ENCODE results near the gene GABBR2.
A peak's percentile ranks its signal among the peaks of the same experiment; 100 is the strongest.
"Not testable (repeated sequence)": the region's sequence is repeated elsewhere in the genome, so short reads cannot be mapped to it uniquely, and the experiment has no call there.

The GABBR2 gene

GRCh38 chr9:98271479-98271878 lies 437.3 kb downstream of the GABBR2 start:
- no peak for DNase-seq

- DNase-seq, result not testable (repeated sequence)
Measured at GRCh38 chr9:98270284-98270683, 438.5 kb downstream of the GABBR2 start.

- not testable (repeated sequence) for DNase-seq
Measured at GRCh38 chr9:98269652-98270051, 439.1 kb downstream of the GABBR2 start.

- DNase-seq, result not testable (repeated sequence)
Measured at GRCh38 chr9:98267556-98267955, 441.2 kb downstream of the GABBR2 start.

GRCh38 chr9:98264516-98264915 lies 444.2 kb downstream of the GABBR2 start:
- DNase-seq, result no peak

- peak; percentile 86 for DNase-seq
Measured at GRCh38 chr9:98263482-98264357, 445.0 kb downstream of the GABBR2 start.

GRCh38 chr9:98263080-98263479 lies 445.7 kb downstream of the GABBR2 start:
- DNase-seq, result no peak

- DNase-seq, result no peak
Measured at GRCh38 chr9:98262056-98262455, 446.7 kb downstream of the GABBR2 start.

- no peak for DNase-seq
Measured at GRCh38 chr9:98260635-98261034, 448.1 kb downstream of the GABBR2 start.

GRCh38 chr9:98259791-98260190 lies 448.9 kb downstream of the GABBR2 start:
- DNase-seq, result no peak

- peak; percentile 58 for DNase-seq
Measured at GRCh38 chr9:98256756-98257155, 452.0 kb downstream of the GABBR2 start.

- peak; percentile 98 for DNase-seq
Measured at GRCh38 chr9:98255578-98256296, 453.0 kb downstream of the GABBR2 start, which contains the start of gene TBC1D2. TSS of gene TBC1D2 (minus strand) at chr9:98255649. CDS start at chr9:98255541, 108 bp downstream.

GRCh38 chr9:98255061-98255577 lies 453.6 kb downstream of the GABBR2 start:
- no peak for DNase-seq

- no peak for DNase-seq
Measured at GRCh38 chr9:98254228-98255060, 454.3 kb downstream of the GABBR2 start.

- DNase-seq, result no peak
Measured at GRCh38 chr9:98253565-98253964, 455.2 kb downstream of the GABBR2 start.

- no peak for DNase-seq
Measured at GRCh38 chr9:98251551-98251950, 457.2 kb downstream of the GABBR2 start.

- DNase-seq, result no peak
Measured at GRCh38 chr9:98249771-98250170, 459.0 kb downstream of the GABBR2 start.

GRCh38 chr9:98248737-98249474 lies 459.8 kb downstream of the GABBR2 start:
- DNase-seq, result peak; percentile 17

- no peak for DNase-seq
Measured at GRCh38 chr9:98247831-98248657, 460.7 kb downstream of the GABBR2 start.

- DNase-seq, result no peak
Measured at GRCh38 chr9:98242426-98242825, 466.3 kb downstream of the GABBR2 start.
